IMR-90 (cell line): ENCODE data around the gene ARMC9. TPM values are rescaled to one million over a fixed set of nuclear protein-coding genes. Genes with fewer than 3 reads are reported as not detected.

ENCODE experiments used
- ATAC-seq: fragments of 200-7000 bp; cut with Tn5 transposase; 2 replicates; pipeline ENCODE4 v1.9.1; 2020; ENCODE audit warnings: low read depth, mild to moderate bottlenecking, moderate library complexity
- BruUV-seq: library from RNA; stranded (reverse); fragments of 400-500 nt; replicated peaks from 2 replicates; lab custom pipeline; 2021; lab: Mats Ljungman, UMichigan
- CTCF ChIA-PET: fragments of 300-600 bp; formaldehyde crosslinking; extraction: SDS; loops from one replicate; lab custom pipeline; 2021; ENCODE audit warnings: antibody characterized with exemption; lab: Yijun Ruan, JAX
- POLR2A ChIA-PET: fragments of 300-600 bp; sonication (Branson Sonifier 250); formaldehyde crosslinking; loops from one replicate; lab custom pipeline; 2022; ENCODE audit warnings: antibody characterized with exemption; ENCODE audit not compliant: unreplicated experiment; lab: Charles Lee
- DNase-seq: peaks from one replicate; pipeline ENCODE4 v3.0.0; 2013
- H2AFZ ChIP-seq: replicated peaks from 2 replicates; pipeline ENCODE3; 2013; ENCODE audit warnings: low read length, mild to moderate bottlenecking; ENCODE audit not compliant: poor library complexity
- H2AK5ac ChIP-seq: 2 replicates; pipeline ENCODE4 v1.6.1; 2013; ENCODE audit warnings: low read depth, low read length, inconsistent platforms
- H2AK9ac ChIP-seq: replicated peaks from 2 replicates; pipeline ENCODE3; 2013; ENCODE audit warnings: mild to moderate bottlenecking, low read depth, low read length, moderate library complexity; ENCODE audit not compliant: poor library complexity
- H2BK120ac ChIP-seq: 2 replicates; pipeline ENCODE4 v1.6.1; 2013; ENCODE audit warnings: low read depth, low read length, inconsistent platforms
- H2BK15ac ChIP-seq: 3 replicates; pipeline ENCODE4 v1.6.1; 2013; ENCODE audit warnings: low read depth, low read length, inconsistent platforms
- H2BK20ac ChIP-seq: 2 replicates; pipeline ENCODE4 v1.6.1; 2013; ENCODE audit warnings: low read depth, mild to moderate bottlenecking, inconsistent platforms, low read length, moderate library complexity
- H2BK5ac ChIP-seq: 2 replicates; pipeline ENCODE4 v1.6.1; 2013; ENCODE audit warnings: mild to moderate bottlenecking, low read depth, low read length, inconsistent platforms; ENCODE audit not compliant: poor library complexity, severe bottlenecking
- H3K14ac ChIP-seq: replicated peaks from 2 replicates; pipeline ENCODE4 v1.6.1; 2013; ENCODE audit warnings: low read depth, low read length, inconsistent platforms
- H3K18ac ChIP-seq: 2 replicates; pipeline ENCODE4 v1.6.1; 2013; ENCODE audit warnings: low read depth, low read length, control low read depth
- H3K23ac ChIP-seq: 2 replicates; pipeline ENCODE4 v1.6.1; 2013; ENCODE audit warnings: low read depth, low read length, inconsistent platforms
- H3K27ac ChIP-seq: 2 replicates; pipeline ENCODE4 v1.5.1; 2013; ENCODE audit warnings: mild to moderate bottlenecking, control low read depth, low read length; ENCODE audit not compliant: insufficient read depth
- H3K27me3 ChIP-seq: 2 replicates; pipeline ENCODE4 v1.6.1; 2013; ENCODE audit warnings: low read length; ENCODE audit not compliant: control insufficient read depth, insufficient read depth
- H3K36me3 ChIP-seq: 2 replicates; pipeline ENCODE4 v1.6.1; 2013; ENCODE audit warnings: low read length, mixed read lengths; ENCODE audit not compliant: control insufficient read depth, insufficient read depth
- H3K4ac ChIP-seq: 2 replicates; pipeline ENCODE4 v1.6.1; 2013; ENCODE audit warnings: low read depth, low read length, inconsistent platforms
- H3K4me1 ChIP-seq: 2 replicates; pipeline ENCODE4 v1.6.1; 2013; ENCODE audit warnings: low read length, mixed read lengths; ENCODE audit not compliant: control insufficient read depth, insufficient read depth
- H3K4me2 ChIP-seq: 2 replicates; pipeline ENCODE4 v1.6.1; 2013; ENCODE audit warnings: low read depth, mild to moderate bottlenecking, control low read depth, low read length, moderate library complexity
- H3K4me3 ChIP-seq: 2 replicates; pipeline ENCODE4 v1.5.1; 2013; ENCODE audit warnings: low read depth, mild to moderate bottlenecking, control low read depth, low read length, moderate library complexity; ENCODE audit not compliant: insufficient read depth
- H3K56ac ChIP-seq: 2 replicates; pipeline ENCODE4 v1.6.1; 2013; ENCODE audit warnings: low read length, inconsistent platforms; ENCODE audit not compliant: insufficient read depth; ENCODE audit errors: extremely low read depth
- H3K79me1 ChIP-seq, 2 experiments: 2 replicates each; pipeline ENCODE4 v1.6.1; 2013; ENCODE audit warnings: low read length in 2 of 2, inconsistent platforms in 1 of 2, low read depth in 1 of 2
- H3K9ac ChIP-seq: 2 replicates; pipeline ENCODE4 v1.6.1; 2013; ENCODE audit warnings: low read depth, low read length, control low read depth
- H3K9me1 ChIP-seq: 2 replicates; pipeline ENCODE4 v1.6.1; 2013; ENCODE audit warnings: low read length, inconsistent platforms; ENCODE audit not compliant: insufficient read depth
- H3K9me3 ChIP-seq: 2 replicates; pipeline ENCODE4 v1.6.1; 2013; ENCODE audit warnings: low read length; ENCODE audit not compliant: control insufficient read depth, insufficient read depth
- H4K20me1 ChIP-seq: 2 replicates; pipeline ENCODE4 v1.6.1; 2013; ENCODE audit warnings: low read length, inconsistent platforms; ENCODE audit not compliant: insufficient read depth
- H4K5ac ChIP-seq: 2 replicates; pipeline ENCODE4 v1.6.1; 2013; ENCODE audit warnings: mild to moderate bottlenecking, low read depth, low read length, control low read depth
- H4K8ac ChIP-seq, 2 experiments: 2 replicates each; pipeline ENCODE4 v1.6.1; 2013; ENCODE audit warnings: low read depth in 2 of 2, low read length in 2 of 2, control low read depth in 1 of 2, inconsistent platforms in 1 of 2
- H4K91ac ChIP-seq: 2 replicates; pipeline ENCODE4 v1.6.1; 2013; ENCODE audit warnings: low read depth, low read length, inconsistent platforms; ENCODE audit not compliant: insufficient read depth
- CEBPB ChIP-seq: IDR thresholded peaks from 2 replicates; pipeline ENCODE4 v1.6.1; 2012; ENCODE audit warnings: low read depth, low read length, improper control_type of control experiment
- MAZ ChIP-seq: IDR thresholded peaks from 2 replicates; pipeline ENCODE4 v1.6.1; 2012; ENCODE audit warnings: low read depth, mild to moderate bottlenecking, low read length, improper control_type of control experiment, moderate library complexity, borderline replicate concordance
- MXI1 ChIP-seq: IDR thresholded peaks from 2 replicates; pipeline ENCODE4 v1.6.1; 2012; ENCODE audit warnings: low read depth, mild to moderate bottlenecking, low read length, moderate library complexity, borderline replicate concordance
- WGBS, 2 experiments: methylation state at CpG; one replicate each; pipeline versions ENCODE4 v1.1.5 to v1.1.7; 2013; ENCODE audit warnings: missing lambda C conversion rate in 2 of 2; ENCODE audit not compliant: insufficient read length in 1 of 2; ENCODE audit errors: extremely low coverage in 2 of 2; 5-methylcytosine and 5-hydroxymethylcytosine counted together
- dilution Hi-C: fragments of 300-500 bp; cut with HindIII; formaldehyde crosslinking; loops from one replicate; pipeline ENCODE4 v1.14.3; 2018; ENCODE audit warnings: low sequenced_read_pairs; ENCODE audit not compliant: unreplicated experiment
- in situ Hi-C: fragments of 300-500 bp; cut with MboI; formaldehyde crosslinking; loops from 3 replicates; pipeline ENCODE4 v1.14.3; 2019; ENCODE audit warnings: low sequenced_read_pairs, inconsistent platforms, mixed read lengths
- intact Hi-C: fragments of 100-400 bp; cut with micrococcal nuclease; formaldehyde crosslinking; loops from 2 replicates; pipeline ENCODE4 v1.10.0; 2022
- polyA plus RNA-seq, 3 experiments: library from polyadenylated mRNA; depleted of rRNA; stranded (reverse); fragments of >200 nt; gene quantifications; 2 replicates each; pipeline ENCODE4 v1.2.3, GENCODE V29; 2012; ENCODE audit warnings: low replicate concordance in 1 of 3
- total RNA-seq: library from RNA; depleted of rRNA; stranded (reverse); fragments of >200 nt; gene quantifications from 2 replicates; pipeline ENCODE4 v1.2.3, GENCODE V29; 2012

Gene ARMC9
- total and polyA plus RNA-seq, 2 of the 4 experiments (the other 2 are of a cell fraction) = 36.0 to 46.6 TPM

- WGBS, 2 experiments = no CpG with 5 or more reads among the region's 6 CpGs
- H4K8ac ChIP-seq = peak overlapping the region in 1 of 2 experiments; percentile 15; a peak in 1 of 4 replicates
- peak overlapping the region; percentile 83 for H2AK5ac ChIP-seq
- ChIA-PET POLR2A (no interaction called here), CTCF (no interaction called here)
- H4K91ac ChIP-seq = no peak overlapping the region
- peak overlapping the region; percentile 64 for H3K23ac ChIP-seq
- peak overlapping the region; percentile 61; the same call in 1 of the 2 replicates for H2BK120ac ChIP-seq
- no peak overlapping the region; the same call in 1 of the 2 replicates for H3K18ac ChIP-seq
- no peaks in the 10 kb centered on the region for H3K9me3 ChIP-seq
- intact Hi-C loops (no loop called here), in situ Hi-C loops (no loop called here), dilution Hi-C loops (no loop called here)
- H2BK15ac ChIP-seq = no peak overlapping the region; the same call in 2 of the 3 replicates
- H3K4me3 ChIP-seq = no peak overlapping the region
- H3K9me1 ChIP-seq = peaks cover 23% of the 10 kb centered on the region
- H3K27ac ChIP-seq = peak overlapping the region; percentile 9; the same call in 1 of the 2 replicates
- H3K79me1 ChIP-seq = peaks cover 3 to 45% of the 10 kb centered on the region in 2 experiments; a peak in 3 of 4 replicates
- peaks cover 3% of the 10 kb centered on the region; the same call in 1 of the 2 replicates for H4K20me1 ChIP-seq
- no peak overlapping the region for H2AFZ ChIP-seq
- H3K36me3 ChIP-seq = peaks cover 49% of the 10 kb centered on the region
- no TSS peak for BruUV-seq
- H3K56ac ChIP-seq = no peak overlapping the region
- H3K4me2 ChIP-seq = no peak overlapping the region
- peak overlapping the region; percentile 41; the same call in 1 of the 2 replicates for H3K4ac ChIP-seq
- DNase-seq = peak; percentile 38
- peak overlapping the region; percentile 5; the same call in 1 of the 2 replicates for H2BK20ac ChIP-seq
- no peak for TF ChIP-seq MXI1
- TF ChIP-seq MAZ = no peak
- TF ChIP-seq CEBPB = peak; percentile 29; the same call in 1 of the 2 replicates
- no peak overlapping the region for H2AK9ac ChIP-seq
- H3K4me1 ChIP-seq = peaks cover 4% of the 10 kb centered on the region
- peak overlapping the region; percentile 5 for H2BK5ac ChIP-seq
- no peak overlapping the region for H3K9ac ChIP-seq
- peak overlapping the region; percentile 31 for H3K14ac ChIP-seq
- ATAC-seq = no peak
- no peaks in the 10 kb centered on the region for H3K27me3 ChIP-seq
- H4K5ac ChIP-seq = no peak overlapping the region
Measured at GRCh38 chr2:231212329-231212845, 14.0 kb downstream of the ARMC9 start.
